Measurements from ENCODE around the gene HYAL1.

- TF ChIP-seq CTCF (IDR thresholded peaks at IDR 0.05) = no peak
- no peak for TF ChIP-seq POLR2AphosphoS5 (IDR thresholded peaks at IDR 0.05)
- TF ChIP-seq POLR2A (IDR thresholded peaks at IDR 0.05) = no peak
Measured at GRCh38 chr3:50286322-50287227, 16.8 kb downstream of the HYAL1 start.
